ENCODE measurements around the gene PDE8B.

The PDE8B gene

GRCh38 chr5:77189421-77189820, 21.1 kb upstream of the PDE8B start:
- DNase-seq, result no peak

DNA sequence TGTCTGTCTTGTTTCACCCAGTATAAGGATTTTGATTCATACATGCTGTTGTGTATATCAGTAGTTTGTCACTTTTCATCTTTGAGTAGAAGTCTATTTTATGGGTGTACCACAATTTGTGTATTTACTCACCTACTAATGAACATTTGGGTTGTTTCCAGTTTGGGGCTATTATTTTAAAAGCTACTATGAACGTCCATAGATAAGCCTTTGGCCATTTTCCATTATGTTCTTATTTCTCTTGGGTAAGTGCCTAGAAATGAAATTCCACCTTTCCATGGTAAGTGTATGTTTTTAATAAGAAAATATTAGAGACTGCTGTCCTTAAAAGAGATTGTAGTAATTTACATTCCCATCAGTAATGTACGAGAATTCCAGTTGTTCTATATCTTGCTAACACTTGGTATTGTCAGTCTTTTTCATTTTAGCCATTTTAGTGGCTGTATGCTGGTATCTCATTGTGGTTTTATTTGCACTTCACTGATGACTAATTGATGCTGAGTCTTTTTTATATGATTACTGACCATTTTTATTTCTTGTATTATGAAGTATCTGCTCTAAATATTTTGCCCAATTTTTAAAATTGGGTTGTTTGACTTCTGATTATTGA, 17.9 kb upstream of the PDE8B start:
- no peak for DNase-seq

GRCh38 chr5:77194762-77195161, 15.7 kb upstream of the PDE8B start:
- DNase-seq, result no peak

DNA sequence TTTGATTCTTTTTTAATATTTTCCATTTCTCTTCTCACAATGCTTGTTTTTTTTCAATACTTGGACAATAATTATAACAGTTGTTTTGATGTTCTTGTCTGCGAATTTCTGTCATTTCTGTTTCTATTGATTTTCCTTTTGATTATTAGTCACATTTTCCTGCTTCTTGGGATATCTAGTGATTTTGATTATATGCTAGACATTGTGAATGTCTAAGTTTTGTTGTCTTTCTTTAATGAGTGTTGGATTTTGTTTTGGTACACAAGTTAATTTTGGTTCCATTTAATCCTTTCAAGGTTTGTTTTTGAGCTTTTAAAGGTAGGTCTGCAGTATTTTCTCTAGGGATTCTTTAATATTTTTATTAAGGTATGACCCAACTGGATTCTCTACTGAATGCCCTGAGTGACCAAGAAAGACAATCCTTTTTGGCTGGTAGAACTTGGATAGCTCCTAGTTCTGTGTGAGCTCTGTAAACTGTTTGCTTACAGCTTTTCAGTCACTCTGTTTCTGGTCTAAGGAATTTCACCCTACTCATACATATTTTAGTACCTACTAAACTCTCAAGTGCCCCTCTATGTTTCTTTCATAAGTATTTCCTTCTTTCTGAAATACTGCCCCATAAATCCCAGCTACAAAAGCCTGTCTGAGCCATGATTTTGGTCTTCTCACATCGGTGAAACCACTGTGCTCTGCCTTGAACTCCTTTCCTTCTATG, 12.5 kb upstream of the PDE8B start:
- DNase-seq, result no peak

DNA sequence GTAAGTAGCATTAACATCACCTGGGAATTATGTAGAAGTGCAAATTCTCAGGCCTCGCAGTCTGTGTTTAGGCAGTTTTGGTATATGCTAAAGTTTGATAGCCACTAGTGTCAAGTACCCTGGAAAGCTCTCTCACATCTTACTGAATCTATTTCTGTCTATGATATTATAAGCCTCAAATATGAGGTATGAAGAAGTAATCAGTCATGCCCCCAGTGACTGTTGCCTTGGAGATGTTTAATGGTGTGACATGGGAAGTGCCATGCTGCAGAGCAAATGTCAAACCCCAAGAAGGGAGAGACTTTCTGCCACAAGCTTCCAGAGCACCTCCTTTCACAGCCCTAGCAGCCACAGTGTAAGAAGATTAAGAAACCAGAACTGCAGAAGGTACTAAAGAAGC, 9.8 kb upstream of the PDE8B start:
- no peak for DNase-seq

DNA sequence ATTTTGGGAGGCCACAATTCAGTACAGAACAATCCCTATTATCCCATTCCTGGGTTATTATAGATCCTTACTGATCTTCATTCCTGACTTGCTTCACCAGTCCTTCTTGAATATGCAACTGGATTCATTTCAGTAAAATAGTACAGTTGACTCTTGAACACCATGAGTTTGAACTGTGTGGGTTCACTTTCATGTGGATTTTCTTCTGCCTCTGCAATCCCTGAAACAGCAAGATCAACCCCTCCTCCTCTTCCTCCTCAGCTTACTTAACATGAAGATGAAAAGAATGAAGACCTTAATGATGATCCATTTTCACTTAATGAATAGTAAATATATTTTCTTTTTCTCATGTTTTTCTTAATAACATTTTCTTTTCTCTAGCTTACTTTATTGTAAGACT, 8.3 kb upstream of the PDE8B start:
- no peak for DNase-seq

GRCh38 chr5:77204967-77205366, 5.5 kb upstream of the PDE8B start:
- DNase-seq, result no peak

DNA sequence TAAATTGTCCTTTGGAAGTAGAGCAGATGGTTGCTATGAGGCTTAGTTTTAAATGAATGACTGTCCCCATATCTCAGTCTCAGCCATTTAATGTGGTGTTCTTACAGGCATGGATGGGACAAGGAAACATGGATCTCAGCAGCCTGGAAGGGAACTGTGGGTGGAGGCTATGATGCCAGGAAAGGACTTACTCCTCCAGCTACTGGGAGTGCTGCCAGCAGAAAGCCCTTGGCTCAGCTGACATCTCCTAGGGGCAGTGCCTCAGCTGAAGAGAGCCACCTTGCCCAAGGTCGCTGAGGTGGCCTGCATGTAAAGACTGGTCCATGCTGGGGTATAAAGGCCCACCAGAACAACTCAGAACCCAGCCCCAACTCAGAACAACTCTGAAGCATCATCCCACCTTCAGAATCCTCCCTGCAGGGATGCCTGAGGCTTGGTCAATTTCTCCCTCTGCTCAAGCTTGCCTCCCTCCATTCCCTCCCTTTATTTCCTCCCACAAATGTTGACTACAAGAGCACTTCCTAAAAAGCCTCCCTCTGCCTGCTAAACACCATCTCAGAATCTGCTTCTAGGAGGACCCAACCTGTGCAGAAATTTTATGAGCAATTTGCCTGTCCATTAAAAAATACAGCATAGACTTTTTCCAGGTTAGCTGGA, 1.8 kb upstream of the PDE8B start:
- DNase-seq, result no peak

- no peak for DNase-seq
These were observed 887 bp upstream of the PDE8B start for GRCh38 chr5:77209495-77210090.

GRCh38 chr5:77210964-77211690, 647 bp downstream of the PDE8B start:
- no peak for DNase-seq

GRCh38 chr5:77211691-77212047, 1.2 kb downstream of the PDE8B start:
- DNase-seq, result no peak

GRCh38 chr5:77213601-77214000, 3.1 kb downstream of the PDE8B start:
- DNase-seq, result no peak

- no peak for DNase-seq
These were observed 3.7 kb downstream of the PDE8B start for GRCh38 chr5:77214151-77214550.

GRCh38 chr5:77218263-77218662, 7.8 kb downstream of the PDE8B start:
- DNase-seq, result no peak

GRCh38 chr5:77221115-77221514, 10.6 kb downstream of the PDE8B start:
- no peak for DNase-seq

DNA sequence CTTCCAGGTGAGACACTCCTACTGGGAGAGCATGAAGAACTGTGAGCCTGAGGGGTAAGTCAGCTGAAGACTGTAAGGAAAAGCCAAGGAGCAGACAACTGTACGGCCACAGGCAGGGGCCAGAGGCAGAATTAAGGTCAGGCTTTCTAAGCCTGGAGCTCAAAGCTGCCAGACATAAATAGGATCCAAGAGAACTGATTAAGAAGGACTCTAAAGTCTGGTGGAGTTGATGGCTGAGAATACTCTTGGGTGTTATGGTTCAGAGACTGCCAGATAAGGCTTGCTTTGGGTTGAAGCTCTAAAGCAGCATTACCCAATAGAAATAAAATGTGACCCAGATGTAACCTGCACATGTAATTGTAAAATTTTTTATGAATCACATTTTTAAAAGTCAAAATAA, 12.2 kb downstream of the PDE8B start:
- DNase-seq, result no peak

DNA sequence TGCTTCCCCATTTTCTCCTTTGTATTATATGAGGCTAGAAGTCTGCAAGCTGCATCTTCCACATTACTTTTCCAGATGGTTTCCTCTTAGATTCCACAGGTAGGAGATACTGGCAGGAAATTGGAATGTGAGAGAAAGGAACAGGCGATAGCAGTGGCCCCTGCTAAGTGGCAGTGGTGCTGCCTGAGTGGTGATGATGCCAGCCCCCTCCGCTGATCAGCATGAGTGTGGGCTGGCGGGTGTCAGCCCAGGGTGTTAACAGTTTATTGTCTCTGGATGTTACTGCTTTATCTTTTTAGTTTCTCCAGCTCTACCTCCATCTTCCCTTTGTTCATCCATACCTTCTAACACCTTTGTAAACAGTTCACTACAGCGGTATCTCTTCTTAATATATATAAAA, 13.2 kb downstream of the PDE8B start:
- no peak for DNase-seq

DNA sequence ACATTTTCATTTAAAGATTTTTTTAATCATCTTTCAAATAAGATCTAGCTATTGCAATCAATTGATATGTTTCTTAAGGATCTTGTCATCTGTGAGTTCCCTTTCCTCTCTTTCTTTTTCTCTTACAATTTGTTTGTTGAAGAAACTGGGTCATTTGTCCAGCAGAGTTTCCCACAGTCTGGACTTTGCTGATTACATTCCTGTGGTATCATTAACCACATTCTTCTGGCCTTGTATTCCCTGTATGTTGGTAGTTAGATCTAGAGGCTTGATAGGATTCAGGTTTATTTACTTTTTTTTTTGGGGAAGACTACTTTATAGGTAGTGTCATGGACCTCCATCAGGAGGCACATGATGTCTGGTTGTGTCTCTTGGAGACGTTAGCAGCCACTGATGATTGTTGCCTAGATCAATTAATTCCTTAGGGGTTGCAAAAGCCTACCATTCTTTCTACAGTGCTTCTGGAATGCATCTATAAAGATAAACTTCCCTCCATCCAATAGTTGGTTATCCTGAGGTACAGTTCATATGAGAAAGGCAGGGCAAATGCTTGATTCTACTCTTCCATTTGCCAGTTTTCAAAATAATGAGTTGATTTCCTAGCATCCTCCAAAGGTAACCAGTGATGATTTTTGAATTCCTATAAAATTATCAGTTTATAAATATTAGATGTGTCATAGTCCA, 14.3 kb downstream of the PDE8B start:
- DNase-seq, result no peak

- DNase-seq, result no peak
These were observed 15.1 kb downstream of the PDE8B start for GRCh38 chr5:77225531-77225930.

GRCh38 chr5:77229887-77230286, 19.4 kb downstream of the PDE8B start:
- no peak for DNase-seq

DNA sequence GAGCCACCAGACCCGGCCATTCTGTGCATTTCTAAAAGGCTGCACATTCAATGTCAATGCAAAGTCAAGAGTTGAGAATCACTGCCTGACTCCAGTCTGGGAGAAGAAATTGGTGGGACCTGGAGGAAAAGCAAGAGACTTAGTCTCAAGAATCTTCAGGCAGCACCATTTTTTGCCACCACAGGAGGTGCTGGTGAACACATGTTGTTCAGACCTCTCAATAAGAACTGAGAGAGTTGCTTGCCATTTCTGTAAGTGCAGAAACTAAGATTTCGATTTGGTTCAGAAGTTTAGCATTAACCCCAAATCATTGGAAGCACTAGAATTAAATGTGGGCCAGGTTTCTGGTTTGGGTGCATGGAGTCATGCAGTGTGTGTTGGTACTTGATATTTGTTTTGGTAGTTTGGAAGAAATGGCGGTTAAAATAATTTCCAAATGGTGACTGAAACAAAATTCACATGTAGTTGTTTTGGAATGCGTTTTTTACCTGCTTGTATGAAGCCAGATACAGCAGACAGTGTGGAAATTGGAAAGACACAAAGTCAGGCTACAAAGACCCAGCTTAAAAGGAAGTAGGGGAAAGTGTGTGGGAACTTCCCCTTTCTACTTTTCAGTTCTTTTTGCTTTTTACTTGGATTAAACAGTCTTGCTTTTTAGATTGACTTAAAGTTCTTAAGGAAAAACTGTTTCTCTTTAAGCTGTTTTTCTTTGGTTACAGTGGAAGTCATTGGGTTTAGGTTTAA, 20.4 kb downstream of the PDE8B start:
- DNase-seq, result no peak
